WI38 (cell line): ENCODE measurements around the gene JAKMIP1.

Source experiments
- H3K4me3 ChIP-seq: 2 replicates; pipeline ENCODE4 v1.5.1; 2011; ENCODE audit warnings: low read depth, mild to moderate bottlenecking, control low read depth, low read length
- CTCF ChIP-seq: IDR thresholded peaks from 2 replicates; pipeline ENCODE4 v1.5.1; 2012; ENCODE audit warnings: low read depth, mild to moderate bottlenecking, control low read depth, low read length

JAKMIP1 gene

GRCh38 chr4:6087669-6088341 lies 112.5 kb downstream of the JAKMIP1 start:
- TF ChIP-seq CTCF, result peak; percentile 44; the same call in 1 of the 2 replicates
- H3K4me3 ChIP-seq, result no peak overlapping the region

GRCh38 chr4:6086846-6087245 lies 113.5 kb downstream of the JAKMIP1 start:
- no peak overlapping the region for H3K4me3 ChIP-seq
- TF ChIP-seq CTCF, result no peak

GRCh38 chr4:6085691-6086628 lies 114.4 kb downstream of the JAKMIP1 start:
- TF ChIP-seq CTCF, result no peak
- H3K4me3 ChIP-seq, result no peak overlapping the region

GRCh38 chr4:6085028-6085690 lies 115.2 kb downstream of the JAKMIP1 start:
- H3K4me3 ChIP-seq, result no peak overlapping the region

GRCh38 chr4:6079965-6080364 lies 120.4 kb downstream of the JAKMIP1 start:
- no peak for TF ChIP-seq CTCF
- H3K4me3 ChIP-seq, result no peak overlapping the region

More at GRCh38 chr4:6085028-6085690, 115.2 kb downstream of the JAKMIP1 start:
- TF ChIP-seq CTCF, result no peak

- TF ChIP-seq CTCF, result no peak
- H3K4me3 ChIP-seq, result no peak overlapping the region
Measured at GRCh38 chr4:6078560-6078959, 121.8 kb downstream of the JAKMIP1 start.

- H3K4me3 ChIP-seq, result no peak overlapping the region
- no peak for TF ChIP-seq CTCF
Measured at GRCh38 chr4:6076391-6076790, 124.0 kb downstream of the JAKMIP1 start.
